ENCODE measurements around the gene PAGE2.

DNA sequence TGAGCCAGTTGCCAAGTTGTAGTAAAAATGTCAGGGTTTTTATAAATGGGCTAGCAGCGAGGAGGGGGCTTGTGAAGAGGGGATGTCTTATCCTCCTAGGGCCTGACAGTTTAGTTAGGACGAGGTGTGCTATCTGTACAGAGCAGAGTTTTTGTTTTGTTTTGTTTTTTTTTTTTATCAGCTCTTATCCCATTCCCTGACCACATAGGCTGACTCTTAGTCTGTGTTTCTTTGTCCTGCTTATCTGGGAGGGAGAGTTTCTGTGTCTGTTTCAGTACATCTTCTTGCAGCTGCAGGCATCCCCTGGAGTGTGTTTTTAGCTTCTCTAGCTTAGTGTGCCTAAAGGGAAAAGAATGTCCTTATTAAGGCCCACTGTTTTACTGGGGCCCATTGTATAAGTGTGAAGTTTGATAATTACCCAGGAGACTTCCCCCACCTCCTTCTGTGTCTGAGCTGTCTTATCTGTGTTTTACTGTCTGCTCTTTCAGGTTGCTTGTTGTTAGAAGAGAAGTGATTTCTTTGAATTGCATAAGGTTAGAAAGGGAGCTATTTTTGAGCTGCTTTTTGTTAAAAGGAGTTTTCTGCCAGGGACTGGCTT is 32.0 kb downstream of the PAGE2 start:
- no peak for TF ChIP-seq CTCF (optimal IDR thresholded peaks at IDR 0.05 in 1 of 3, IDR thresholded peaks at IDR 0.05 in 1 of 3, conservative IDR thresholded peaks at IDR 0.05 in 1 of 3; ENCODE audit: extremely low read depth in 1 of 3, insufficient read depth in 2 of 3, low read length in 3 of 3)
- TF ChIP-seq EZH2 (IDR thresholded peaks at IDR 0.05; ENCODE audit: low read length): no peak
